H1 (cell line): ENCODE results near the gene RERE. TPM values are rescaled to one million over a fixed set of nuclear protein-coding genes. Genes with fewer than 3 reads are reported as not detected.

Experiments used
- CTCF ChIA-PET: fragments of 300-600 bp; sonication (Branson Sonifier 250); formaldehyde crosslinking; loops from one replicate; lab custom pipeline; 2021; ENCODE audit not compliant: partially characterized antibody; lab: Charles Lee
- POLR2A ChIA-PET: fragments of 300-600 bp; sonication (Branson Sonifier 250); formaldehyde crosslinking; loops from one replicate; lab custom pipeline; 2021; ENCODE audit warnings: inconsistent platforms; ENCODE audit not compliant: partially characterized antibody; lab: Charles Lee
- DNase-seq, 2 experiments: peaks; one replicate each; pipeline versions ENCODE4 v3.0.0 to v3.0.0-alpha.2; 2010 to 2022; ENCODE audit warnings: low spot score in 2 of 2, low read depth in 1 of 2, mixed read lengths in 1 of 2
- FAIRE-seq: peaks from 2 replicates; lab custom pipeline; 2011; peaks lifted over from hg19 to GRCh38; lab: Jason Lieb, UNC
- H2AFZ ChIP-seq: 2 replicates; pipeline ENCODE4 v1.8.1; 2012; ENCODE audit warnings: low read length, inconsistent platforms
- H2AK5ac ChIP-seq: 2 replicates; pipeline ENCODE4 v1.6.1; 2013; ENCODE audit warnings: low read depth, low read length
- H2BK120ac ChIP-seq: replicated peaks from 2 replicates; pipeline ENCODE3; 2013; ENCODE audit warnings: low read depth, low read length, inconsistent platforms
- H2BK12ac ChIP-seq: 2 replicates; pipeline ENCODE4 v1.6.1; 2013; ENCODE audit warnings: low read depth, low read length
- H2BK15ac ChIP-seq: 2 replicates; pipeline ENCODE4 v1.6.1; 2013; ENCODE audit warnings: low read length
- H2BK20ac ChIP-seq: 2 replicates; pipeline ENCODE4 v1.6.1; 2013; ENCODE audit warnings: low read length
- H2BK5ac ChIP-seq: 2 replicates; pipeline ENCODE4 v1.6.1; 2013; ENCODE audit warnings: low read depth, low read length
- H3K14ac ChIP-seq: 2 replicates; pipeline ENCODE4 v1.6.1; 2013; ENCODE audit warnings: inconsistent platforms; ENCODE audit not compliant: insufficient read length
- H3K18ac ChIP-seq: 2 replicates; pipeline ENCODE4 v1.6.1; 2013; ENCODE audit warnings: low read length; ENCODE audit errors: extremely low read depth
- H3K23ac ChIP-seq: 2 replicates; pipeline ENCODE4 v1.6.1; 2013; ENCODE audit warnings: inconsistent platforms; ENCODE audit not compliant: insufficient read length
- H3K23me2 ChIP-seq: 2 replicates; pipeline ENCODE4 v1.6.1; 2013; ENCODE audit warnings: low read depth, low read length
- H3K27ac ChIP-seq: 2 replicates; pipeline ENCODE4 v1.6.1; 2011; ENCODE audit warnings: low read depth, low read length, inconsistent platforms
- H3K27me3 ChIP-seq, 4 experiments: replicated peaks in 1 of 4; 1 replicate in 1 of 4; 2 replicates in 3 of 4; pipeline versions ENCODE4 v1.6.1 to v1.8.1; 2011 to 2013; ENCODE audit warnings: low read length in 3 of 4, mild to moderate bottlenecking in 3 of 4, inconsistent platforms in 2 of 4, mixed read lengths in 2 of 4, moderate library complexity in 1 of 4; ENCODE audit not compliant: control insufficient read depth in 3 of 4, insufficient read depth in 3 of 4; ENCODE audit errors: extremely low read depth in 1 of 4
- H3K36me3 ChIP-seq, 4 experiments: 2 replicates each; pipeline versions ENCODE4 v1.6.1 to v1.8.1; 2011 to 2013; ENCODE audit warnings: mild to moderate bottlenecking in 4 of 4, low read length in 3 of 4, moderate library complexity in 2 of 4, control low read depth in 1 of 4, inconsistent platforms in 1 of 4; ENCODE audit not compliant: insufficient read depth in 4 of 4, control insufficient read depth in 2 of 4
- H3K4ac ChIP-seq: replicated peaks from 2 replicates; pipeline ENCODE3; 2013; ENCODE audit warnings: low read length, low read depth, mixed read lengths, inconsistent platforms; ENCODE audit not compliant: insufficient read length
- H3K4me1 ChIP-seq, 4 experiments: replicated peaks in 1 of 4; 1 replicate in 1 of 4; 2 replicates in 3 of 4; pipeline versions ENCODE4 v1.6.1 to v1.8.1; 2011 to 2013; ENCODE audit warnings: low read length in 3 of 4, inconsistent platforms in 2 of 4, mixed read lengths in 1 of 4; ENCODE audit not compliant: insufficient read depth in 4 of 4, control insufficient read depth in 3 of 4
- H3K4me2 ChIP-seq, 2 experiments: 2 replicates each; pipeline versions ENCODE4 v1.6.1 to v1.8.1; 2011 to 2013; ENCODE audit warnings: low read depth in 2 of 2, low read length in 2 of 2, control low read depth in 1 of 2, inconsistent platforms in 1 of 2, mild to moderate bottlenecking in 1 of 2; ENCODE audit not compliant: insufficient read depth in 1 of 2
- H3K4me3 ChIP-seq, 4 experiments: fragments of 200-600, 300-600 bp in 1 of 4; sonication (generic), shearing (Covaris generic), sonication (Bioruptor Twin) in 1 of 4; 2 replicates each; pipeline versions ENCODE4 v1.5.1 to v1.8.1; 2011 to 2016; ENCODE audit warnings: low read length in 4 of 4, low read depth in 3 of 4, control low read depth in 2 of 4, inconsistent platforms in 2 of 4, mild to moderate bottlenecking in 2 of 4, mixed read lengths in 1 of 4, moderate library complexity in 1 of 4; ENCODE audit not compliant: insufficient read depth in 2 of 4; ENCODE audit errors: extremely low read depth in 1 of 4
- H3K56ac ChIP-seq: replicated peaks from 2 replicates; pipeline ENCODE3; 2013; ENCODE audit warnings: low read depth, mild to moderate bottlenecking, mixed read lengths, low read length, inconsistent platforms; ENCODE audit not compliant: insufficient read length
- H3K79me1 ChIP-seq: 2 replicates; pipeline ENCODE4 v1.6.1; 2013; ENCODE audit warnings: low read depth, low read length, control low read depth
- H3K79me2 ChIP-seq, 2 experiments: 2 replicates each; pipeline versions ENCODE4 v1.6.1 to v1.8.1; 2012 to 2013; ENCODE audit warnings: low read length in 2 of 2, mild to moderate bottlenecking in 2 of 2, inconsistent platforms in 1 of 2; ENCODE audit not compliant: insufficient read depth in 2 of 2, control insufficient read depth in 1 of 2
- H3K9ac ChIP-seq, 4 experiments: replicated peaks in 1 of 4; 1 replicate in 1 of 4; 2 replicates in 3 of 4; pipeline versions ENCODE4 v1.6.1 to v1.8.1; 2011 to 2013; ENCODE audit warnings: low read depth in 3 of 4, low read length in 3 of 4, control low read depth in 2 of 4, mild to moderate bottlenecking in 2 of 4, moderate library complexity in 2 of 4, inconsistent platforms in 1 of 4; ENCODE audit errors: extremely low read depth in 1 of 4
- H3K9me3 ChIP-seq, 2 experiments: 2 replicates each; pipeline versions ENCODE4 v1.6.1 to v1.8.1; 2012 to 2013; ENCODE audit warnings: mild to moderate bottlenecking in 2 of 2, moderate library complexity in 2 of 2, control low read depth in 1 of 2, inconsistent platforms in 1 of 2, low read depth in 1 of 2, low read length in 1 of 2, mixed read lengths in 1 of 2; ENCODE audit not compliant: insufficient read depth in 2 of 2
- H4K20me1 ChIP-seq, 2 experiments: replicated peaks in 1 of 2; 2 replicates each; pipeline versions ENCODE3 to v1.8.1; 2011 to 2013; ENCODE audit warnings: inconsistent platforms in 2 of 2, low read length in 2 of 2, mild to moderate bottlenecking in 1 of 2; ENCODE audit not compliant: insufficient read depth in 2 of 2, control insufficient read depth in 1 of 2
- H4K5ac ChIP-seq: 2 replicates; pipeline ENCODE4 v1.6.1; 2013; ENCODE audit warnings: low read length, low read depth, mixed read lengths, inconsistent platforms; ENCODE audit not compliant: insufficient read length
- H4K8ac ChIP-seq: 2 replicates; pipeline ENCODE4 v1.8.0; 2013; ENCODE audit warnings: mild to moderate bottlenecking, moderate library complexity, low read length, inconsistent platforms; ENCODE audit not compliant: insufficient read depth; ENCODE audit errors: extremely low read depth
- H4K91ac ChIP-seq: replicated peaks from 2 replicates; pipeline ENCODE3; 2013; ENCODE audit warnings: low read length, mixed read lengths, inconsistent platforms; ENCODE audit not compliant: insufficient read length
- EP300 ChIP-seq, 2 experiments: IDR thresholded peaks; 1 replicate in 1 of 2; 2 replicates in 1 of 2; pipeline ENCODE4 v1.6.1; 2011 to 2012; ENCODE audit warnings: low read depth in 2 of 2, low read length in 2 of 2, mild to moderate bottlenecking in 2 of 2, borderline replicate concordance in 1 of 2, inconsistent platforms in 1 of 2, moderate library complexity in 1 of 2
- KDM4A ChIP-seq: IDR thresholded peaks from one replicate; pipeline ENCODE4 v1.7.1; 2012; ENCODE audit warnings: low read depth, mild to moderate bottlenecking, moderate library complexity, low read length, inconsistent platforms; ENCODE audit not compliant: severe bottlenecking
- WGBS, 2 experiments: shearing (Covaris generic) in 1 of 2; methylation state at CpG; one replicate each; pipeline versions ENCODE4 v1.1.6 to v1.1.7; 2013 to 2015; ENCODE audit warnings: low lambda C conversion rate in 2 of 2, mixed read lengths in 2 of 2, inconsistent platforms in 1 of 2, low coverage in 1 of 2, missing lambda C conversion rate in 1 of 2; ENCODE audit not compliant: insufficient replicate concordance in 2 of 2, insufficient coverage in 1 of 2, insufficient read length in 1 of 2; ENCODE audit errors: extremely low coverage in 1 of 2, missing lambda C conversion rate in 1 of 2; 5-methylcytosine and 5-hydroxymethylcytosine counted together
- polyA plus RNA-seq, 7 experiments: library from polyadenylated mRNA; depleted of rRNA in 3 of 7; stranded (reverse) in 5 of 7; unstranded in 2 of 7; fragments of >200 nt in 5 of 7; fragments of 200-250 nt in 2 of 7; gene quantifications; 1 replicate in 5 of 7; 2 replicates in 1 of 7; 4 replicates in 1 of 7; pipeline versions ENCODE4 v1.2.1 to v1.2.3, GENCODE V29; 2011 to 2013; ENCODE audit warnings: missing spikeins in 2 of 7, mixed read lengths in 2 of 7
- total RNA-seq: library from RNA; stranded (reverse); fragmentation: NEBNext Ultra II Directional; extraction: Animal tissue kit (Norgen Biotek cat#: 25700); gene quantifications from 2 replicates; pipeline ENCODE4 v1.2.1, GENCODE V29; 2021

Gene RERE
- total and polyA plus RNA-seq, 2 of the 8 experiments (the other 6 are each of a cell fraction or from before 2014, with no cell fraction given): 15.3 to 142 TPM

GRCh38 chr1:8318436-8318835 lies 499.0 kb downstream of the RERE start:
- Histone ChIP-seq H3K4me1 (peaks cover 0 to 16% (median 10%) of the 10 kb centered on the region in 4 experiments; a peak in 6 of 7 replicates), H3K23me2 (peaks cover 14% of the 10 kb centered on the region; the same call in 1 of the 2 replicates), H4K8ac (peak overlapping the region; percentile 54; the same call in 1 of the 2 replicates), H3K56ac (no peak overlapping the region), H3K18ac (no peak overlapping the region), H3K4me3 (peak overlapping the region; percentile 40 to 68 (median 44)), H3K36me3 (no peaks in the 10 kb centered on the region), H3K4ac (no peak overlapping the region), H4K20me1 (peaks cover 0 to 1% of the 10 kb centered on the region in 2 experiments), H2BK20ac (no peak overlapping the region), H2BK15ac (0 out of 2 replicates have a peak overlapping the region, but pooled peaks have one; percentile 75), H3K79me1 (no peaks in the 10 kb centered on the region), H3K79me2 (no peaks in the 10 kb centered on the region), H2AFZ (peak overlapping the region; percentile 55; the same call in 1 of the 2 replicates), H3K9ac (no peak overlapping the region; a peak in 1 of 7 replicates), H2BK120ac (no peak overlapping the region), H3K27ac (no peak overlapping the region), H2AK5ac (no peak overlapping the region), H4K91ac (no peak overlapping the region), H3K14ac (no peak overlapping the region), H3K27me3 (peaks cover 0 to 25% (median 13%) of the 10 kb centered on the region in 4 experiments; a peak in 6 of 7 replicates), H3K4me2 (peak overlapping the region; percentile 75 to 89), H3K9me3 (no peaks in the 10 kb centered on the region), H2BK5ac (no peak overlapping the region), H4K5ac (no peak overlapping the region), H2BK12ac (no peak overlapping the region), H3K23ac (no peak overlapping the region)
- whole genome bisulfite sequencing, 2 experiments: 33% methylated on average over 17 of the region's 18 CpGs; no CpG with 5 or more reads in 1 of the 2 experiments
- DNase-seq: no peak
- CTCF ChIA-PET: interaction anchor here (0.8 to 8.9 kb wide), 9 partner anchors 11 to 343 kb away, joined by 3 to 211 read pairs (median 7); no protein-coding TSS in a partner anchor
- no peak for FAIRE-seq
- no peak for TF ChIP-seq EP300 (IDR thresholded peaks at IDR 0.05; ENCODE audit: borderline replicate concordance in 1 of 2, low read depth in 2 of 2, low read length in 2 of 2)
- TF ChIP-seq KDM4A: peak; percentile 17
- POLR2A ChIA-PET: interaction anchor here (0.7 to 1.2 kb wide), 4 partner anchors 28 to 294 kb away, joined by 3 read pairs; no protein-coding TSS in a partner anchor
